Activated CD8-positive, alpha-beta T cell treated with anti-CD3 and anti-CD28 coated beads for 36 hours (primary cell): Measurements from ENCODE around the gene CLPTM1L. TPM values are rescaled to one million over a fixed set of nuclear protein-coding genes. Genes with fewer than 3 reads are reported as not detected.
"Not testable (repeated sequence)": the region's sequence is repeated elsewhere in the genome, so short reads cannot be mapped to it uniquely, and the experiment has no call there.

Experiments
- ATAC-seq: fragments of 200-7000 bp; cut with Tn5 transposase; one replicate; pipeline ENCODE4 v1.10.0; 2021; ENCODE audit warnings: mild to moderate bottlenecking, moderate library complexity
- CTCF ChIA-PET: fragments of 350-600 bp; sonication (Branson Sonifier 250); formaldehyde crosslinking; loops from one replicate; lab custom pipeline; 2021; ENCODE audit warnings: antibody characterized with exemption; lab: Charles Lee
- POLR2A ChIA-PET: fragments of 350-600 bp; sonication (Branson Sonifier 250); formaldehyde crosslinking; loops from one replicate; lab custom pipeline; 2021; ENCODE audit warnings: antibody characterized with exemption; lab: Charles Lee
- DNase-seq: peaks from one replicate; pipeline ENCODE4 v3.0.0-alpha.2; 2020
- H3K27ac Mint-ChIP-seq: one replicate; pipeline ENCODE4 v1.8.0; 2021; ENCODE audit warnings: mild to moderate bottlenecking, mixed read lengths
- H3K27me3 Mint-ChIP-seq: one replicate; pipeline ENCODE4 v1.8.0; 2021; ENCODE audit warnings: mixed read lengths
- H3K36me3 Mint-ChIP-seq: one replicate; pipeline ENCODE4 v1.8.0; 2021; ENCODE audit warnings: low read depth, mixed read lengths
- H3K4me1 Mint-ChIP-seq: one replicate; pipeline ENCODE4 v1.8.0; 2021; ENCODE audit warnings: low read depth, mixed read lengths
- H3K4me3 Mint-ChIP-seq: one replicate; pipeline ENCODE4 v1.8.0; 2021; ENCODE audit warnings: mild to moderate bottlenecking, moderate library complexity, mixed read lengths
- H3K9me3 Mint-ChIP-seq: one replicate; pipeline ENCODE4 v1.8.0; 2021; ENCODE audit warnings: mixed read lengths
- CTCF ChIP-seq: fragments of 200-600 bp; IDR thresholded peaks from one replicate; pipeline ENCODE4 v1.8.0; 2022; ENCODE audit warnings: antibody characterized with exemption, mild to moderate bottlenecking
- intact Hi-C: fragments of 100-400 bp; cut with micrococcal nuclease; formaldehyde crosslinking; loops from one replicate; pipeline ENCODE4 v1.10.0; 2022
- total RNA-seq, 2 experiments: library from RNA; stranded (reverse); gene quantifications; one replicate each; pipeline ENCODE4 v1.2.3, GENCODE V29; 2021

CLPTM1L gene
- total RNA-seq, 2 experiments from 2014 or later = 51.4 to 56.2 TPM

DNA sequence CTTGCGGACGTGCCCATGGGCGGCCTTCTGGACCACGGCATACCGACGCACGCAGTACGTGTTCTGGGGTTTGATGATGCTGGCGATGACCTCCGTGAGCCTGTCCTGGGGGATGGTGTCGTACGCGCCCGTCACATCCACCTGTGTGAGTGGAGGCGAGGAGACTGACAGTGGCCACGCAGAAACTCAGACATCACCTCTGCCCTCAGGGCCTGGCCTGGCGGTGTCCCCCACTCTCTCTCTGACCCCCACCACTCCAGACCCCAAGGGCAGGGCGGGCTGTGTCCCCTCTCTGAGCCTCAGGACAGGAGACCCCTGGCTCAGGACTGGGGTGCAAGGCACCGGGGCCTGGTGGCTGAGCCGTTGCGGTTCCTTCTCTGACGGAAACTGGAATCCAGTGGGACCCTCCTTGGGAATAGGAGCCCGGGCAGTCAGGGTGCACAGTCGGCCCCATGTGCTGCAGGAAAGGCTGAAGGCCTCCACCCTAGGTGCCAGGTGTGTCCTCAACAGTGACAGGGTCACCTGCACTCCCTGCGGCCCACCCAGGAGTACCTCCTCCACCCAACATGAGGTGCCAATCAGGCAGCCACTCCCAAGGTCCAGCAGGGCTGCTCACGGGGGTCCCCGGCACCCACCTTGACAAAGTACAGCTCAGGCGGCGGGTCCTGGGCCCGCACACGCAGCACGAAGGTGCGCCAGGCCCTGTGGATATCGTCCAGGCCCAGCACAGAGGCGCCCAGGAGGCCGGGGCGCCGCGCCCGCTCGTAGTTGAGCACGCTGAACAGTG, 66.0 kb downstream of the CLPTM1L start:
- ChIA-PET POLR2A (no interaction called here), CTCF (interaction anchor here (1.2 kb wide), 1 partner anchor 101 kb away, joined by 3 read pairs; no protein-coding TSS in a partner anchor)
- no peak for TF ChIP-seq CTCF
- Mint-ChIP-seq H3K4me1 (no peaks in the 10 kb centered on the region), H3K27me3 (peaks cover 3% of the 10 kb centered on the region), H3K9me3 (no peaks in the 10 kb centered on the region), H3K4me3 (no peak overlapping the region), H3K27ac (no peak overlapping the region), H3K36me3 (peaks cover 12% of the 10 kb centered on the region)
- DNase-seq = no peak
- no peak for ATAC-seq
- intact Hi-C loops = no loop called here

- POLR2A ChIA-PET = no interaction called here
- intact Hi-C loops = no loop called here
- Mint-ChIP-seq H3K27me3 (peaks cover 3% of the 10 kb centered on the region), H3K4me3 (no peak overlapping the region), H3K36me3 (peaks cover 12% of the 10 kb centered on the region), H3K4me1 (no peaks in the 10 kb centered on the region), H3K27ac (no peak overlapping the region), H3K9me3 (no peaks in the 10 kb centered on the region)
- no peak for DNase-seq
- CTCF ChIA-PET = interaction anchor here (1.2 kb wide), 1 partner anchor 102 kb away, joined by 3 read pairs; no protein-coding TSS in a partner anchor
- no peak for ATAC-seq
- TF ChIP-seq CTCF = no peak
Observed at GRCh38 chr5:1278216-1278615, 66.7 kb downstream of the CLPTM1L start.

DNA sequence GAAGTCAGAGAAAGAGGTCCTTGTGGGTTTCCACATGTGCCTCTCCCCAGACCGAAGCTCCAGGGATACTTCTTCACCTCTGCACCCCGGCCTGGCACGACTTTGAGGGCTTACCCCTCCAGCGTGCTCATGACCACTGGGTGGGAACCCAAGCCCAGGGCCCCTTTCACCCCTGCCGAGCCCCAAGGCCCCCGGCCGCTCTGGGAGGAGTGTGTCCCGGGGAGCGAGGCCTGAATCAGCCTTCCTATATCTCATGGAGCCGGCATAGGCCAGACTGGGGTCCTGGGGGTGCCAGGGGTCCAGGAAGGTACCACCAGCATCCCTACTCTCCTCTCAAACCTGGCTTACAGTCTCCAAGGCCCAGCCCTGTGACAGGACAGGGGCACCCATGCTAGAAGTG, 67.1 kb downstream of the CLPTM1L start:
- POLR2A ChIA-PET = no interaction called here
- Mint-ChIP-seq H3K4me1 (no peaks in the 10 kb centered on the region), H3K27me3 (peaks cover 3% of the 10 kb centered on the region), H3K4me3 (no peak overlapping the region), H3K9me3 (no peaks in the 10 kb centered on the region), H3K36me3 (peaks cover 12% of the 10 kb centered on the region), H3K27ac (no peak overlapping the region)
- intact Hi-C loops = no loop called here
- ATAC-seq (no peak), DNase-seq (no peak)
- no peak for TF ChIP-seq CTCF
- CTCF ChIA-PET = interaction anchor here (1.2 kb wide), 1 partner anchor 102 kb away, joined by 3 read pairs; no protein-coding TSS in a partner anchor

DNA sequence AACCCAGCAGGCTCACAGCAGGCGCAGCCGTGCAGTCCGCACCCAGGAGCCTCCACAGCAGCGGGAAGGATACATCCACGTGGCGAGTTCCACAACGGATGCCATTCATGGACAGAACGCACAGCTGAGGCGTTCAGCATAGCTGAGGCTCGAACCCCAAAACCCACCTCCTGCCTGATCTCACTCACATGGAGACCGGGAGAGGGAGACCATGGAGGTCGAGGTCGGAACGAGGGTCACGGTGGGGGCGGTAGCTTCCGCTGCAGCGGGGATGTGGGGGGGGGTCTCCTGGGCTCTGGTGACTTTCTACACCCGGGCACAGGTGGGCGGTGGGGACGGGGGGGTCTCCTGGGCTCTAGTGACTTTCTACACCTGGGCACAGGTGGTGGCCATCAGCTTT, 67.6 kb downstream of the CLPTM1L start:
- ChIA-PET CTCF (interaction anchor here (1.2 kb wide), 1 partner anchor 103 kb away, joined by 3 read pairs; no protein-coding TSS in a partner anchor), POLR2A (no interaction called here)
- ATAC-seq = no peak
- Mint-ChIP-seq H3K27ac (no peak overlapping the region), H3K27me3 (peaks cover 3% of the 10 kb centered on the region), H3K4me1 (no peaks in the 10 kb centered on the region), H3K9me3 (no peaks in the 10 kb centered on the region), H3K36me3 (peaks cover 12% of the 10 kb centered on the region), H3K4me3 (no peak overlapping the region)
- TF ChIP-seq CTCF = no peak
- no peak for DNase-seq
- intact Hi-C loops = no loop called here

DNA sequence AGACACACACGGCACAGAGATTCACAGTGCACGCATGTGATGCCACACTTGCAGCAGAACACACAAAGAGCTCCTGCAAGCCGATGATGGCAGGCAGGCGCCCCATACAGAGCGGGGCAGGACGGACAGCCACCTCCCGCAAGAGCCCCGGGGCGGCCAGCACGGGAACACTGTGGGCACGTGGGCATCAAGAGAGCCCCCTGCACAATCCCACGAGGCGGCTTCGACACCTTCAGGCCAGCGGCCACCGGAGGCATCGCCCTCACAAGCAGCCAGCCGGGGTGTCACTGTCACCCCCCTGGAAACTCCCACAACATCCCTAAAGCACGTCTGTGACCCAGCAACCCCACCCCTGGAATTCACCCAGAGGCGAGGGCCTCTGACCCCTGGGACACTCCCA, 68.0 kb downstream of the CLPTM1L start:
- no peak for ATAC-seq
- no peak overlapping the region for H3K4me3 Mint-ChIP-seq
- intact Hi-C loops = no loop called here
- H3K27ac Mint-ChIP-seq = no peak overlapping the region
- ChIA-PET POLR2A (no interaction called here), CTCF (no interaction called here)
- H3K36me3 Mint-ChIP-seq = peaks cover 12% of the 10 kb centered on the region
- H3K27me3 Mint-ChIP-seq = peaks cover 3% of the 10 kb centered on the region
- no peak for TF ChIP-seq CTCF
- no peak for DNase-seq
- H3K4me1 Mint-ChIP-seq = no peaks in the 10 kb centered on the region
- no peaks in the 10 kb centered on the region for H3K9me3 Mint-ChIP-seq

- H3K4me1 Mint-ChIP-seq, intact Hi-C loops, H3K27ac Mint-ChIP-seq, H3K27me3 Mint-ChIP-seq, ATAC-seq, DNase-seq, H3K9me3 Mint-ChIP-seq, CTCF ChIA-PET, POLR2A ChIA-PET, H3K4me3 Mint-ChIP-seq: not testable (repeated sequence)
- peaks cover 14% of the 10 kb centered on the region for H3K36me3 Mint-ChIP-seq
Observed at GRCh38 chr5:1275397-1276391, 69.2 kb downstream of the CLPTM1L start.
